Smooth muscle cell (in vitro differentiated cells): ENCODE measurements around the gene PDS5B. TPM values are rescaled to one million over a fixed set of nuclear protein-coding genes. Genes with fewer than 3 reads are reported as not detected.

Experiments used
- DNase-seq: peaks from one replicate; lab custom pipeline; 2025; ENCODE audit not compliant: unreplicated experiment; lab: John Stamatoyannopoulos, UW
- H2AFZ ChIP-seq: fragments of 200-600 bp; sonication (generic); 2 replicates; pipeline ENCODE4 v1.6.0; 2016; ENCODE audit warnings: antibody characterized with exemption, low read depth, mild to moderate bottlenecking
- H3F3A ChIP-seq: fragments of 200-600 bp; sonication (generic); 2 replicates; pipeline ENCODE4 v1.6.0; 2017; ENCODE audit warnings: antibody characterized with exemption, low read depth
- H3K27ac ChIP-seq: fragments of 200-600 bp; sonication (generic); 2 replicates; pipeline ENCODE4 v1.5.1; 2016; ENCODE audit warnings: low read depth, mild to moderate bottlenecking
- H3K27me3 ChIP-seq: fragments of 200-600 bp; sonication (generic); 2 replicates; pipeline ENCODE4 v1.6.1; 2016; ENCODE audit warnings: low read depth, mild to moderate bottlenecking
- H3K36me3 ChIP-seq: fragments of 200-600 bp; sonication (generic); 2 replicates; pipeline ENCODE4 v1.5.1; 2016; ENCODE audit warnings: low read depth
- H3K4me1 ChIP-seq: fragments of 200-600 bp; sonication (generic); 2 replicates; pipeline ENCODE4 v1.5.1; 2016; ENCODE audit warnings: low read depth
- H3K4me2 ChIP-seq: fragments of 200-600 bp; sonication (generic); 2 replicates; pipeline ENCODE4 v1.6.0; 2016; ENCODE audit warnings: mild to moderate bottlenecking
- H3K4me3 ChIP-seq: fragments of 200-600 bp; sonication (generic); 2 replicates; pipeline ENCODE4 v1.5.1; 2016; ENCODE audit warnings: mild to moderate bottlenecking
- H3K79me2 ChIP-seq: fragments of 200-600 bp; sonication (generic); 2 replicates; pipeline ENCODE4 v1.6.0; 2016; ENCODE audit warnings: low read depth, mild to moderate bottlenecking
- H3K9ac ChIP-seq: fragments of 200-600 bp; sonication (generic); 2 replicates; pipeline ENCODE4 v1.6.0; 2016; ENCODE audit warnings: low read depth
- H3K9me3 ChIP-seq: fragments of 200-600 bp; sonication (generic); replicated peaks from 2 replicates; pipeline ENCODE4 v1.5.1; 2016; ENCODE audit warnings: low read depth
- H4K20me1 ChIP-seq: fragments of 200-600 bp; sonication (generic); 2 replicates; pipeline ENCODE4 v1.6.0; 2016; ENCODE audit warnings: low read depth
- CTCF ChIP-seq: fragments of 200-600 bp; sonication (generic); IDR thresholded peaks from 2 replicates; pipeline ENCODE4 v1.5.1; 2017; ENCODE audit warnings: borderline replicate concordance, mild to moderate bottlenecking, antibody characterized with exemption; ENCODE audit not compliant: insufficient read depth, poor library complexity, severe bottlenecking
- WGBS: methylation state at CpG from one replicate; pipeline ENCODE4 v1.1.7; 2016; ENCODE audit warnings: low lambda C conversion rate; 5-methylcytosine and 5-hydroxymethylcytosine counted together
- polyA plus RNA-seq: library from polyadenylated mRNA; unstranded; fragments of >200 nt; fragmentation: Nextera tagmentation; extraction: Ambion mirVana; gene quantifications from 2 replicates; pipeline ENCODE4 v1.2.1, GENCODE V29; 2016
- total RNA-seq: library from RNA; depleted of rRNA; stranded (reverse); fragments of >200 nt; gene quantifications from 2 replicates; pipeline ENCODE4 v1.2.3, GENCODE V29; 2014

PDS5B gene
- total and polyA plus RNA-seq, 2 experiments from 2014 or later, result 20.5 to 38.9 TPM

GRCh38 chr13:32624441-32624840 lies 38.2 kb downstream of the PDS5B start:
- peaks cover 100% of the 10 kb centered on the region for H3K79me2 ChIP-seq
- no peaks in the 10 kb centered on the region for H3K4me1 ChIP-seq
- DNase-seq, result no peak
- no peak for TF ChIP-seq CTCF
- H3K9ac ChIP-seq, result no peak overlapping the region
- H3K27me3 ChIP-seq, result no peaks in the 10 kb centered on the region
- 83% methylated on average over 1 of the region's 1 CpG for WGBS
- H4K20me1 ChIP-seq, result peaks cover 84% of the 10 kb centered on the region
- no peaks in the 10 kb centered on the region for H3K36me3 ChIP-seq
- no peaks in the 10 kb centered on the region for H3F3A ChIP-seq
- no peak overlapping the region for H2AFZ ChIP-seq
- no peak overlapping the region for H3K4me3 ChIP-seq
- no peak overlapping the region for H3K4me2 ChIP-seq
- H3K9me3 ChIP-seq, result peaks cover 4% of the 10 kb centered on the region
- H3K27ac ChIP-seq, result no peak overlapping the region

- no peaks in the 10 kb centered on the region for H3K36me3 ChIP-seq
- no peaks in the 10 kb centered on the region for H3F3A ChIP-seq
- H3K27me3 ChIP-seq, result no peaks in the 10 kb centered on the region
- H3K4me3 ChIP-seq, result no peak overlapping the region
- 87% methylated on average over 1 of the region's 1 CpG for WGBS
- no peak overlapping the region for H3K4me2 ChIP-seq
- peaks cover 99% of the 10 kb centered on the region for H3K79me2 ChIP-seq
- no peak overlapping the region for H3K27ac ChIP-seq
- H4K20me1 ChIP-seq, result peaks cover 96% of the 10 kb centered on the region
- H3K9ac ChIP-seq, result no peak overlapping the region
- DNase-seq, result no peak
- TF ChIP-seq CTCF, result no peak
- H2AFZ ChIP-seq, result no peak overlapping the region
- peaks cover 2% of the 10 kb centered on the region for H3K9me3 ChIP-seq
- no peaks in the 10 kb centered on the region for H3K4me1 ChIP-seq
Observed at GRCh38 chr13:32627793-32628192, 41.5 kb downstream of the PDS5B start.

GRCh38 chr13:32629313-32629712 lies 43.1 kb downstream of the PDS5B start:
- H3K4me2 ChIP-seq, result no peak overlapping the region
- H3F3A ChIP-seq, result no peaks in the 10 kb centered on the region
- peaks cover 96% of the 10 kb centered on the region for H4K20me1 ChIP-seq
- no peaks in the 10 kb centered on the region for H3K4me1 ChIP-seq
- H3K36me3 ChIP-seq, result no peaks in the 10 kb centered on the region
- H3K27me3 ChIP-seq, result no peaks in the 10 kb centered on the region
- DNase-seq, result no peak
- H3K79me2 ChIP-seq, result peaks cover 99% of the 10 kb centered on the region
- no peak for TF ChIP-seq CTCF
- no peaks in the 10 kb centered on the region for H3K9me3 ChIP-seq
- WGBS, result 88% methylated on average over 2 of the region's 2 CpGs
- no peak overlapping the region for H3K4me3 ChIP-seq
- no peak overlapping the region for H2AFZ ChIP-seq
- H3K27ac ChIP-seq, result no peak overlapping the region
- H3K9ac ChIP-seq, result no peak overlapping the region

GRCh38 chr13:32629866-32630265 lies 43.6 kb downstream of the PDS5B start:
- H3K4me1 ChIP-seq, result no peaks in the 10 kb centered on the region
- no peak overlapping the region for H2AFZ ChIP-seq
- H3K79me2 ChIP-seq, result peaks cover 99% of the 10 kb centered on the region
- 100% methylated on average over 1 of the region's 1 CpG for WGBS
- no peak overlapping the region for H3K27ac ChIP-seq
- H3K4me2 ChIP-seq, result no peak overlapping the region
- H3F3A ChIP-seq, result no peaks in the 10 kb centered on the region
- H4K20me1 ChIP-seq, result peaks cover 96% of the 10 kb centered on the region
- H3K9ac ChIP-seq, result no peak overlapping the region
- TF ChIP-seq CTCF, result no peak
- no peaks in the 10 kb centered on the region for H3K9me3 ChIP-seq
- no peak for DNase-seq
- no peaks in the 10 kb centered on the region for H3K36me3 ChIP-seq
- no peak overlapping the region for H3K4me3 ChIP-seq
- no peaks in the 10 kb centered on the region for H3K27me3 ChIP-seq
